GM10266 (cell line): ENCODE measurements around the gene CDK7.
"Not testable (repeated sequence)": the region's sequence is repeated elsewhere in the genome, so short reads cannot be mapped to it uniquely, and the experiment has no call there.

ENCODE experiments used
- DNase-seq: peaks from one replicate; pipeline ENCODE4 v3.0.0; 2012; ENCODE audit errors: extremely low spot score
- TF ChIP-seq, protein P1 (sequence below): IDR thresholded peaks from 2 replicates; pipeline ENCODE4 v1.5.1; 2012; ENCODE audit warnings: mild to moderate bottlenecking, low read depth; ENCODE audit not compliant: control insufficient read depth, insufficient read depth; ENCODE audit errors: missing control alignments

CDK7 gene

DNA sequence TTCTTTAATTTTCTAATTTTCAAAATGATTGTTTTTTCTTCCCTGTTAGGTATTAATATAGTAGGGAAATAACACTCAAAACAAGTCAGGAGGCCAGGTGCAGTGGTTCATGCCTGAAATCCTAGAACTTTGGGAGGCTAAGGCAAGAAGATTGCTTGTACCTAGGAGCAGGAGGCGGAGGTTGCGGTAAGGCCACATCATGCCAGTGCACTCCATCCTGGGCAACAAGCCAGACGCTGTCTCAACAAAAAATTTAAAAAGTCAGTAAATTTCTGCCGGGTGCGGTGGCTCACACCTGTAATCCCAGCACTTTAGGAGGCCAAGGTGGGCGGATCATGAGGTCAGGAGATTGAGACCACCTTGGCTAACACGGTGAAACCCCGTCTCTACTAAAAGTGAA is 10.2 kb upstream of the CDK7 start:
- TF ChIP-seq, protein P1, sequence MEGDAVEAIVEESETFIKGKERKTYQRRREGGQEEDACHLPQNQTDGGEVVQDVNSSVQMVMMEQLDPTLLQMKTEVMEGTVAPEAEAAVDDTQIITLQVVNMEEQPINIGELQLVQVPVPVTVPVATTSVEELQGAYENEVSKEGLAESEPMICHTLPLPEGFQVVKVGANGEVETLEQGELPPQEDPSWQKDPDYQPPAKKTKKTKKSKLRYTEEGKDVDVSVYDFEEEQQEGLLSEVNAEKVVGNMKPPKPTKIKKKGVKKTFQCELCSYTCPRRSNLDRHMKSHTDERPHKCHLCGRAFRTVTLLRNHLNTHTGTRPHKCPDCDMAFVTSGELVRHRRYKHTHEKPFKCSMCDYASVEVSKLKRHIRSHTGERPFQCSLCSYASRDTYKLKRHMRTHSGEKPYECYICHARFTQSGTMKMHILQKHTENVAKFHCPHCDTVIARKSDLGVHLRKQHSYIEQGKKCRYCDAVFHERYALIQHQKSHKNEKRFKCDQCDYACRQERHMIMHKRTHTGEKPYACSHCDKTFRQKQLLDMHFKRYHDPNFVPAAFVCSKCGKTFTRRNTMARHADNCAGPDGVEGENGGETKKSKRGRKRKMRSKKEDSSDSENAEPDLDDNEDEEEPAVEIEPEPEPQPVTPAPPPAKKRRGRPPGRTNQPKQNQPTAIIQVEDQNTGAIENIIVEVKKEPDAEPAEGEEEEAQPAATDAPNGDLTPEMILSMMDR = no peak
- DNase-seq = no peak

DNA sequence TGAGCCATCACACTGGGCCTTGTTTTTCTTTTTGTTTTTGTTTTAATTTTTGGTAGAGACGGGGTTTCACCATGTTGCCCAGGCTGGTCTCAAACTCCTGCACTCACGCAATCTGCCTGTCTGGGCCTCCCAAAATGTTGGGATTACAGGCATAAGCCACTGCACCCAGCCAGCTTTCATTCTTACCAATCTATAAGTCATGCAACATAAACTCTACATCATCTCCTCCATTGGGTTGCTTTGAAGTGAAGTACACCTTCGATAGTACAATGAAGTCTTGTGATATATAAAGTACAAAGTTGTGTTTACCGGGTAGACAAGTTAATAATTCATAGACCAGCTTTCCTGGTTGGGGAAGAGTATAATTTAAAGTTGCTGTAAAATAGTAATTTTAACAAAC is 8.8 kb upstream of the CDK7 start:
- DNase-seq = no peak
- TF ChIP-seq, protein P1 = no peak

GRCh38 chr5:69230181-69230580 is 4.5 kb upstream of the CDK7 start:
- TF ChIP-seq, protein P1 = no peak
- no peak for DNase-seq

GRCh38 chr5:69231281-69231680 is 3.4 kb upstream of the CDK7 start:
- TF ChIP-seq, protein P1 = no peak
- no peak for DNase-seq

GRCh38 chr5:69231851-69232250 is 2.8 kb upstream of the CDK7 start:
- TF ChIP-seq, protein P1 = no peak
- DNase-seq = no peak

GRCh38 chr5:69236733-69237132 is 2.0 kb downstream of the CDK7 start:
- DNase-seq = not testable (repeated sequence)

DNA sequence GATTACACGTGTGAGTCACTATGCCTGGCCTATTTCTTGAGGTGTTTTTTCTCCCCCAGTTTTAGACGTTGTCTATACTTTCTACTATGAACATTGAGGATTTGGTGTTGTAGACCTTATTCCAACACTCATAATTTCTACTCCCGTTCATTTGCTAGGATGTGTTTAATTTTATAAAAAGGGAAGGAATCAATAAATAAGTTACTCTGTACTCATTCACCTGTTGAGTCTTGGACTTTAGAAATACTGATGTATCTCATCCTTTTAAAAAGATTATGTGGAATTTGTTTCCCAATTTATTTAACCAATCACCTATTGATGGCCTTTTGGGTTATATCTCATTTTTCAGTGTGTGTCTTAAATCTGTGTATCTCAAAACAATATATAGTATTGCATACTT is 3.2 kb downstream of the CDK7 start:
- TF ChIP-seq, protein P1 = no peak
- no peak for DNase-seq

DNA sequence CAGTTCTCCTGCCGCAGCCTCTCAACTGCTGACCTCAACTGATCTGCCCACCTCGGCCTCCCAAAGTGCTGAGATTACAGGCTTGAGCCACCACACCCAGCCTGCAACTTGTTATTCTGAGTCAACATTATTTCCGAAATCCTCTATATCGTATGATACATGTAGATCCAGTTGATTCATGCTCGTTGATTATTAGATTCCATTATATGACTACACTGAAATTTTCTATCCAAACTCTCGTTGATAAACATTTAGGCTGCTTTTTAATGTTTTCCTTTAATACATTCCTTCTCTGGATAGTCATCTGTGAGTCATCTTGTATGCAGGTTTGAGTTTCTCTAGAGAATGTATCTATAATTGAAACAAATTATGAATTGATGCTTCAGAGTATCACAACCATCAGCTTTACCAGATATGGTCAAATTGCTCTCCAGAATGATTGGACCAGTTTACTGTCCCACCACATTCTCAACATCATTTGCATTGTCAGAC is 4.1 kb downstream of the CDK7 start:
- TF ChIP-seq, protein P1 = no peak
- no peak for DNase-seq
